RPMI7951 (cell line): ENCODE data around the gene SFI1. TPM values are rescaled to one million over a fixed set of nuclear protein-coding genes. Genes with fewer than 3 reads are reported as not detected.

ENCODE experiments used
- DNase-seq: peaks from one replicate; pipeline ENCODE4 v3.0.0-alpha.2; 2012; ENCODE audit warnings: low read depth
- total RNA-seq: library from RNA; depleted of rRNA; stranded (reverse); fragments of >200 nt; shearing (Covaris generic); gene quantifications from 2 replicates; pipeline ENCODE4 v1.2.3, GENCODE V29; 2014

SFI1 gene
- total RNA-seq, 1 experiment from 2014 or later: 6.1 TPM

- DNase-seq: no peak
Measured at GRCh38 chr22:31616315-31616980, 120.1 kb downstream of the SFI1 start.

GRCh38 chr22:31618057-31618456, 121.7 kb downstream of the SFI1 start:
- DNase-seq: no peak

- no peak for DNase-seq
Measured at GRCh38 chr22:31618471-31619176, 122.3 kb downstream of the SFI1 start.

GRCh38 chr22:31619611-31620300, 123.4 kb downstream of the SFI1 start:
- no peak for DNase-seq

- no peak for DNase-seq
Measured at GRCh38 chr22:31620756-31621480, 124.6 kb downstream of the SFI1 start.

- no peak for DNase-seq
Measured at GRCh38 chr22:31621507-31622124, 125.3 kb downstream of the SFI1 start.

GRCh38 chr22:31622980-31623379, 126.6 kb downstream of the SFI1 start:
- no peak for DNase-seq

GRCh38 chr22:31623592-31624304, 127.4 kb downstream of the SFI1 start:
- no peak for DNase-seq

GRCh38 chr22:31625257-31625640, 128.9 kb downstream of the SFI1 start:
- no peak for DNase-seq

- DNase-seq: no peak
Measured at GRCh38 chr22:31625661-31626426, 129.5 kb downstream of the SFI1 start.

- DNase-seq: no peak
Measured at GRCh38 chr22:31626427-31627150, 130.3 kb downstream of the SFI1 start.

- DNase-seq: no peak
Measured at GRCh38 chr22:31627223-31627731, 130.9 kb downstream of the SFI1 start.

- no peak for DNase-seq
Measured at GRCh38 chr22:31628362-31628761, 132.0 kb downstream of the SFI1 start.

GRCh38 chr22:31628969-31629708, 132.8 kb downstream of the SFI1 start:
- no peak for DNase-seq

GRCh38 chr22:31629741-31630184, 133.4 kb downstream of the SFI1 start:
- DNase-seq: no peak

GRCh38 chr22:31630331-31631329, 134.3 kb downstream of the SFI1 start:
- DNase-seq: peak; percentile 81

GRCh38 chr22:31631436-31631835, 135.1 kb downstream of the SFI1 start:
- peak; percentile 37 for DNase-seq
